Superior temporal gyrus (tissue), 1 donor: Measurements from ENCODE around the gene CNTN6.
A peak's percentile ranks its signal among the peaks of the same experiment; 100 is the strongest.

ENCODE experiments used
- DNase-seq: peaks from one replicate; pipeline ENCODE4 v3.0.0-alpha.2; 2016; ENCODE audit errors: extremely low spot score

The CNTN6 gene

GRCh38 chr3:1172644-1173043 is 79.8 kb downstream of the CNTN6 start:
- no peak for DNase-seq

DNA sequence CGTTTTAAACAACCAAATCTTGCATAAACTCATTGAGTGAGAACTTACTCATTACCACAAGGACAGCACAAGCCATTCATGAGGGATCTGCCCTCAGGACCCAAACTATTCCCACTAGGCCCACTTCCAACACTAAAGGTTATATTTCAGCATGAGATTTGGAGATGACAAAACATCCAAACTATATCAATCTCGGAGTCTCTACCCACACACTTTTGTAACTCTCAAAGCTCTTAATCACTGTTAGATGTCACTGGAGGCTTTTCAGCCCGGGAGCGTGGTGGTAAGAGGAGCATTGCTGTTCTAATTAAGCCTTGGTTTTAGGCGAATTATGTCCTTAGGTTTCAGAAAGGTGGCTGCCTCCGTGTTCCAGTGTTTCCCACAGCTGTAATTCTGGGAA is 86.3 kb downstream of the CNTN6 start:
- DNase-seq, result no peak

GRCh38 chr3:1183320-1184048 is 90.7 kb downstream of the CNTN6 start:
- DNase-seq, result no peak

DNA sequence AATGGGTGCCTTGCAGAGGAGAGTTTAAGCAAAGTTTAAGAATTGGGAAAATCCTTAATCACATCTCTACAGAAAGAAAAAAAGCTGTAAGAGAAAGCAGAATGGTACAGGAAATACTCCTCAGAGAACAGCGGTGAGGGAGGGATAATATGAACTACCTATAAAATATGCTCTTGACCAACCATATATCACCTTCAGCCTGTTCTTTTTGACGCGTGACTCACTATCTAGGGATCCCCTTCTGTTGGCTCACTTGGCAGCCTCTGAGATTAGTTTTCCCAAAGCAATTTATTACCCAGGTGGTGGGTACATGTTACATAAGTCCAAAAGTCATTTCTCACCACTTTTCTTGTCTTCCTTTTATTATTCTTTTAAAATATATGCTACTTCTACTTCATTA is 97.7 kb downstream of the CNTN6 start:
- no peak for DNase-seq

DNA sequence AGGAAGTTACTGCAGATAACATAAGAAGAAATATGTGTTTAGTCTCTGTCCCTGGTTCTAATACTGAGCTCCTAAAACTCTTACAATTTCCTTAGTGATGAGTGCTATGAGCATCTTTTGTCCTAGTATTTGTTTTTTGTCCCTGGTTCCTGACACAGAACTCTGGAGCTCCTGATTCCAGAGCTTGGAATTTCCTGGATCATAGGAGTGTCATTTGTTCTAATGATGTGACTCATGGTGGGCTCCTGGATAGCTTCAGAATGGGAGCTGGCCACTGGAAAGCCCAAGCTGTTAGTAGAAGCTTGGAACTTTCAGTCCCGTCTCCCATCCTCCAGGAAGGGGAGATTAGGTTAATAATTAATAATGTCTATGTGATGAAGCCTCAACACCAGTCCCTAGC is 98.2 kb downstream of the CNTN6 start:
- no peak for DNase-seq

DNA sequence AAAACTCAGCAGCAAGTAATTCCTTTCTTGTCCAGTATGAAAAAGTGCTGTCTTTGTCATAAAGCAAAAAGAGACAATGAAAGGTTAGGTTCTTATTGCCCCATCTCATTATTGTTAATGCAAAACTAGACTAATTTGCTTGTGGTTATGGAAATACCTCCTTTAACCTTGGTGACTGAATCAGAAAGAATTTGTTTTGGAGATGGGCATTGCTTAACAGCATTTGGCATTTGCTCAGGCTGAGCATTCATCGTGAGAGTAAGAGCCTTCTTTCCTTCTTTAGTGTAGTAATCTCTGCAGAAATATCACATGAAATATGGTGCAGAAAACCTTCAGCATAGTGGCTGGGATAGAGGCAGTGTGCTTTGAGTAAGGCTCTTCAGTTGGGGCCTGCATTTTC is 103.1 kb downstream of the CNTN6 start:
- no peak for DNase-seq

GRCh38 chr3:1197051-1197450 is 104.2 kb downstream of the CNTN6 start:
- DNase-seq, result no peak

GRCh38 chr3:1200371-1200770 is 107.5 kb downstream of the CNTN6 start:
- DNase-seq, result no peak

GRCh38 chr3:1207904-1208303 is 115.1 kb downstream of the CNTN6 start:
- DNase-seq, result no peak

- no peak for DNase-seq
These were observed 122.1 kb downstream of the CNTN6 start for GRCh38 chr3:1214933-1215332.

- DNase-seq, result no peak
These were observed 124.0 kb downstream of the CNTN6 start for GRCh38 chr3:1216856-1217255.

GRCh38 chr3:1227111-1227510 is 134.3 kb downstream of the CNTN6 start:
- DNase-seq, result no peak

GRCh38 chr3:1228289-1228688 is 135.5 kb downstream of the CNTN6 start:
- DNase-seq, result no peak

DNA sequence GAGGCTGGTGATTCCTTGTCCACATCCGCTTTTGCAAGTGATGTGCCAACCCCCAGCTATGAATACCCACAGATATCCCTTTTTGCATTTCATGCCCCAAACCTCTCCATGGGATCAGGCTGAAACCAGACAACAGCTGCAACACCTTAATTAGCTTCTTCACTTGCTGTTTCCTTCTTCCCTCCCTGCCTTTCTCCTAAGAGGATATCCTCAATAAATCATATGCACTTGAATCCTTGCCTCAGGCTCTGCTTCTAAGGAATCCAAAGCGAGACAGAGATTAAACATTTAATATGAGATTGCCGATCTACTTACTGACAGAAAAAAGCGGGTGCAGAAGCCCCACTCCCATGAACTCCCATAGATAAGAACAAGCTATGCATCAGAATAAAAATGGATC is 138.1 kb downstream of the CNTN6 start:
- no peak for DNase-seq

- no peak for DNase-seq
These were observed 139.5 kb downstream of the CNTN6 start for GRCh38 chr3:1232276-1232675.

DNA sequence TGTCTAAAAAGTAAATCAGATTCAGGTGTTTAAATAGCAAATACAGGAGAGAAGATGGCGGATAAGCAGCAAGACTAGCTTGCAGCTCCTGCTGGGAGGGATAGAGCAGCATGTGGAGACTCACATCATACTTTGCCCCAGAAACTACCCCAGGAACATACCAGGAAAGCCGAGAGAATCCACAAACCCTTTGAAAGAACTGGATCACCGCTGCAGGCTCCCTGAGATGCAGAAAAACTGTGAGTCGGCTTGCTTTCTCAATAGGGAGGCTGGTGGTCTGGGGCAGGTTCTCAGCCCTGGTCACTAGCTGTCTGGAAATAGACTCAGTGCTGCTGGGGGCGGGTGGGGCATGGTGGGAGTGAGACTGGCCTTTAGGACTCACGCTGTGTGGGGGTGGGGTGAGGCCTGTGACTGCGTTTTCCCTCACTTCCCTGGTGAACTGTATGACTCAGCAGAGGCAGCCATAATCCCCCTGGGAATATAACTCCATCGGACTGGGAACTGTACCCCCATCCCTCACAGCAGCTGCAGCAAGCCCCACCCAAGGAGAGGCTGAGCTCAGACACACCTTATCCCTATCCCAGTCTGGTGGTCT is 142.8 kb downstream of the CNTN6 start:
- DNase-seq, result no peak

GRCh38 chr3:1251282-1252060 is 158.6 kb downstream of the CNTN6 start:
- no peak for DNase-seq

DNA sequence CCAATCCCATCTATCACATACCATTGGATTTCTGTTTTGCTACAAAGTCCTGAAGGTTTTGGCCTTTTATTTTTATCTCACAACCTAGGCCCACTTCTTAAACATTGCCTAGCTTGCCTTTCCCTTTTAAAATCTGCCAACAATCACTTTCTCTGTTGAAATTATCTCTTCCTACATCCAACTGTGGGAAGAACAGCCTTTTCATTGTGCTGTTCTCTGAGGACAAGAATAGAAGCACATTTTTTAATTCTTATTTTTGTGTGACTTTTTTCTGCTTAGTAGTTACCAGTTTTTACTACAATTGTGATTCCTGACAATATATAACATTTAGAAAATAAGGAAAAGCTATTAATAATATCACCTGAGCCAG is 159.2 kb downstream of the CNTN6 start:
- peak; percentile 53 for DNase-seq

GRCh38 chr3:1262246-1262645 is 169.4 kb downstream of the CNTN6 start:
- no peak for DNase-seq

GRCh38 chr3:1263121-1263520 is 170.3 kb downstream of the CNTN6 start:
- DNase-seq, result no peak

- DNase-seq, result no peak
These were observed 177.0 kb downstream of the CNTN6 start for GRCh38 chr3:1269808-1270207.

- no peak for DNase-seq
These were observed 179.9 kb downstream of the CNTN6 start for GRCh38 chr3:1272546-1273265.
